ENCODE results near the gene ATXN10. TPM values are rescaled to one million over a fixed set of nuclear protein-coding genes. Genes with fewer than 3 reads are reported as not detected.

The ATXN10 gene
- total RNA-seq, 1 experiment from 2014 or later = 303 TPM

GRCh38 chr22:45640291-45640940, 31.2 kb upstream of the ATXN10 start:
- DNase-seq = no peak
- Histone ChIP-seq H3K4me1 (replicated peaks; ENCODE audit: insufficient read depth) (peaks cover 56% of the 10 kb centered on the region), H3K27me3 (ENCODE audit: insufficient read depth, low read depth) (no peaks in the 10 kb centered on the region), H3K36me3 (ENCODE audit: low read depth) (no peaks in the 10 kb centered on the region), H3K9me3 (ENCODE audit: insufficient read depth, low read depth) (peaks cover 3% of the 10 kb centered on the region; the same call in 1 of the 2 replicates), H3K9me2 (ENCODE audit: insufficient read depth) (no peaks in the 10 kb centered on the region), H3K27ac (peak overlapping the region; percentile 95), H3K79me2 (ENCODE audit: low read depth) (no peaks in the 10 kb centered on the region), H2AFZ (no peak overlapping the region), H3F3A (ENCODE audit: insufficient read depth, low read depth) (peaks cover 37% of the 10 kb centered on the region), H3K4me2 (peak overlapping the region; percentile 67), H4K20me1 (ENCODE audit: insufficient read depth) (no peaks in the 10 kb centered on the region), H3K4me3 (no peak overlapping the region)
- TF ChIP-seq EZH2 (IDR thresholded peaks at IDR 0.05; ENCODE audit: low read depth) (no peak), CTCF (conservative IDR thresholded peaks at IDR 0.05) (no peak)
- BruUV-seq (replicated peaks) = no TSS peak
- POLR2A ChIA-PET (ENCODE audit: unreplicated experiment) = interaction anchor here (0.7 kb wide), 1 partner anchor 48 kb away, joined by 4 read pairs; no protein-coding TSS in a partner anchor
- intact Hi-C loops (cut with micrococcal nuclease; ENCODE audit: unreplicated experiment) = loop anchor here (10.0 kb wide), 2 partner anchors 194 to 474 kb away; no protein-coding TSS in a partner anchor
- CTCF ChIA-PET = no interaction called here

- H2AFZ ChIP-seq = no peak overlapping the region
- ChIA-PET POLR2A (ENCODE audit: unreplicated experiment) (no interaction called here), CTCF (no interaction called here)
- no peaks in the 10 kb centered on the region for H4K20me1 ChIP-seq (ENCODE audit: insufficient read depth)
- peak overlapping the region; percentile 67 for H3K4me2 ChIP-seq
- intact Hi-C loops (cut with micrococcal nuclease; ENCODE audit: unreplicated experiment) = loop anchor here (10.0 kb wide), 2 partner anchors 194 to 474 kb away; no protein-coding TSS in a partner anchor
- no peak for DNase-seq
- H3K4me3 ChIP-seq = no peak overlapping the region
- H3K4me1 ChIP-seq (replicated peaks; ENCODE audit: insufficient read depth) = peaks cover 63% of the 10 kb centered on the region
- H3K9me3 ChIP-seq (ENCODE audit: insufficient read depth, low read depth) = peaks cover 3% of the 10 kb centered on the region; the same call in 1 of the 2 replicates
- no peaks in the 10 kb centered on the region for H3K36me3 ChIP-seq (ENCODE audit: low read depth)
- H3K27ac ChIP-seq = peak overlapping the region; percentile 95
- no peaks in the 10 kb centered on the region for H3K27me3 ChIP-seq (ENCODE audit: insufficient read depth, low read depth)
- no peaks in the 10 kb centered on the region for H3K79me2 ChIP-seq (ENCODE audit: low read depth)
- no TSS peak for BruUV-seq (replicated peaks)
- TF ChIP-seq CTCF (conservative IDR thresholded peaks at IDR 0.05) = no peak
- TF ChIP-seq EZH2 (IDR thresholded peaks at IDR 0.05; ENCODE audit: low read depth) = no peak
- no peaks in the 10 kb centered on the region for H3K9me2 ChIP-seq (ENCODE audit: insufficient read depth)
- H3F3A ChIP-seq (ENCODE audit: insufficient read depth, low read depth) = peaks cover 37% of the 10 kb centered on the region
These were observed 30.6 kb upstream of the ATXN10 start for GRCh38 chr22:45640941-45641621.

- intact Hi-C loops (cut with micrococcal nuclease; ENCODE audit: unreplicated experiment) = loop anchor here (10.0 kb wide), 2 partner anchors 192 to 472 kb away; no protein-coding TSS in a partner anchor
- POLR2A ChIA-PET (ENCODE audit: unreplicated experiment) = interaction anchor here (0.6 kb wide), 1 partner anchor 338 kb away, joined by 31 read pairs; no protein-coding TSS in a partner anchor
These were observed 28.6 kb upstream of the ATXN10 start for GRCh38 chr22:45642986-45643385.

More at GRCh38 chr22:45642986-45643385, 28.6 kb upstream of the ATXN10 start:
- CTCF ChIA-PET = no interaction called here
- Histone ChIP-seq H4K20me1 (ENCODE audit: insufficient read depth) (no peaks in the 10 kb centered on the region), H3K4me3 (no peak overlapping the region), H3K36me3 (ENCODE audit: low read depth) (no peaks in the 10 kb centered on the region), H2AFZ (no peak overlapping the region), H3K4me1 (replicated peaks; ENCODE audit: insufficient read depth) (peaks cover 61% of the 10 kb centered on the region), H3K4me2 (peak overlapping the region; percentile 24; the same call in 1 of the 2 replicates), H3K9me2 (ENCODE audit: insufficient read depth) (no peaks in the 10 kb centered on the region), H3F3A (ENCODE audit: insufficient read depth, low read depth) (peaks cover 33% of the 10 kb centered on the region), H3K79me2 (ENCODE audit: low read depth) (no peaks in the 10 kb centered on the region), H3K27me3 (ENCODE audit: insufficient read depth, low read depth) (no peaks in the 10 kb centered on the region), H3K9me3 (ENCODE audit: insufficient read depth, low read depth) (peaks cover under 1% of the 10 kb centered on the region; the same call in 1 of the 2 replicates), H3K27ac (0 out of 2 replicates have a peak overlapping the region, but pooled peaks have one; percentile 13)
- BruUV-seq (replicated peaks) = no TSS peak
- no peak for DNase-seq
- no peak for TF ChIP-seq CTCF (conservative IDR thresholded peaks at IDR 0.05)
- no peak for TF ChIP-seq EZH2 (IDR thresholded peaks at IDR 0.05; ENCODE audit: low read depth)

Data from PC-9 (cell line).